Measurements from ENCODE around the gene UNC5A.
A peak's percentile ranks its signal among the peaks of the same experiment; 100 is the strongest.

The UNC5A gene

GRCh38 chr5:176802116-176802784 is 8.1 kb upstream of the UNC5A start:
- no peak for DNase-seq

GRCh38 chr5:176803068-176803942 is 7.1 kb upstream of the UNC5A start:
- DNase-seq: peak; percentile 27

- no peak for DNase-seq
These were observed 6.3 kb upstream of the UNC5A start for GRCh38 chr5:176803943-176804498.

GRCh38 chr5:176806137-176806536 is 4.2 kb upstream of the UNC5A start:
- DNase-seq: no peak

- no peak for DNase-seq
These were observed 747 bp upstream of the UNC5A start for GRCh38 chr5:176809544-176810080.

GRCh38 chr5:176810687-176811501 is 535 bp downstream of the UNC5A start:
- DNase-seq: no peak

GRCh38 chr5:176812269-176813259 is 2.2 kb downstream of the UNC5A start:
- DNase-seq: no peak

- DNase-seq: no peak
These were observed 3.4 kb downstream of the UNC5A start for GRCh38 chr5:176813587-176814312.

GRCh38 chr5:176814313-176814685 is 3.9 kb downstream of the UNC5A start:
- no peak for DNase-seq

GRCh38 chr5:176814836-176815438 is 4.6 kb downstream of the UNC5A start:
- no peak for DNase-seq

- DNase-seq: peak; percentile 41
These were observed 5.8 kb downstream of the UNC5A start for GRCh38 chr5:176816043-176816745.

GRCh38 chr5:176816791-176817347 is 6.5 kb downstream of the UNC5A start:
- no peak for DNase-seq

- DNase-seq: peak; percentile 45
These were observed 7.0 kb downstream of the UNC5A start for GRCh38 chr5:176817369-176817840.

- DNase-seq: no peak
These were observed 7.5 kb downstream of the UNC5A start for GRCh38 chr5:176817841-176818377.

GRCh38 chr5:176818391-176819098 is 8.2 kb downstream of the UNC5A start:
- no peak for DNase-seq

GRCh38 chr5:176819476-176819875 is 9.1 kb downstream of the UNC5A start:
- no peak for DNase-seq

- no peak for DNase-seq
These were observed 10.6 kb downstream of the UNC5A start for GRCh38 chr5:176820937-176821336.

- DNase-seq: no peak
These were observed 11.1 kb downstream of the UNC5A start for GRCh38 chr5:176821441-176821840.
